ENCODE results near the gene CDC42BPG. TPM values are rescaled to one million over a fixed set of nuclear protein-coding genes. Genes with fewer than 3 reads are reported as not detected.

Gene CDC42BPG
- total and polyA plus RNA-seq, 10 of the 15 experiments (the other 5 are each of a cell fraction or from before 2014, with no cell fraction given) = 0.02 to 1.3 (median 0.09) TPM; not detected in 1

GRCh38 chr11:64784813-64785581 lies 59.5 kb downstream of the CDC42BPG start:
- FAIRE-seq (no peak), ATAC-seq (no peak), DNase-seq (ENCODE audit: low read depth, low spot score) (no peak)
- Histone ChIP-seq H3K79me2 (ENCODE audit: control insufficient read depth, insufficient read depth, low read length) (no peaks in the 10 kb centered on the region), H3K4me3 (no peak overlapping the region), H3K4me1 (ENCODE audit: control insufficient read depth, insufficient read depth, low read length) (peaks cover 13% of the 10 kb centered on the region), H3K4me2 (ENCODE audit: control insufficient read depth, insufficient read depth) (no peak overlapping the region), H4K20me1 (ENCODE audit: control insufficient read depth, insufficient read depth) (no peaks in the 10 kb centered on the region), H2AFZ (ENCODE audit: control insufficient read depth, low read depth, low read length) (no peak overlapping the region), H3K36me3 (ENCODE audit: control insufficient read depth in 2 of 2, insufficient read depth in 2 of 2, low read length in 1 of 2) (peaks cover 3 to 9% of the 10 kb centered on the region in 2 experiments; a peak in 3 of 4 replicates), H3K27me3 (replicated peaks in 1 of 2; ENCODE audit: control insufficient read depth in 2 of 2, insufficient read depth in 2 of 2, low read length in 1 of 2) (no peaks in the 10 kb centered on the region), H3K27ac (ENCODE audit: control insufficient read depth, insufficient read depth) (no peak overlapping the region), H3K9me3 (replicated peaks; ENCODE audit: control insufficient read depth, insufficient read depth, low read length) (no peaks in the 10 kb centered on the region), H3K9ac (ENCODE audit: control insufficient read depth, insufficient read depth, low read length) (no peak overlapping the region)
- intact Hi-C loops (cut with micrococcal nuclease; ENCODE audit: unreplicated experiment) (no loop called here), in situ Hi-C loops (cut with MboI) (no loop called here)
- 95% methylated on average over 11 of the region's 12 CpGs for WGBS (ENCODE audit: insufficient coverage, insufficient replicate concordance, low lambda C conversion rate, missing lambda C conversion rate)
- CTCF ChIA-PET = interaction anchor here (0.6 to 5.2 kb wide), 11 partner anchors 8 to 96 kb away, joined by 3 to 41 read pairs (median 4); partner anchors contain the start of genes CDC42BPG, MAP4K2 and RASGRP2
- POLR2A ChIA-PET = interaction anchor here (0.5 to 1.4 kb wide), 6 partner anchors 13 to 446 kb away, joined by 3 to 6 read pairs (median 4); partner anchors contain the start of genes FAU and MRPL49
- SMC1A ChIA-PET (ENCODE audit: uncharacterized antibody, unreplicated experiment) = interaction anchor here (0.6 to 1.8 kb wide), 7 partner anchors 9 to 183 kb away, joined by 3 to 9 read pairs (median 3); partner anchors contain the start of gene CDC42BPG
- BruUV-seq (replicated peaks) = no TSS peak
- RAD21 ChIA-PET (ENCODE audit: unreplicated experiment) = interaction anchor here (1.1 kb wide), 2 partner anchors 17 to 51 kb away, joined by 3 to 5 read pairs; partner anchors contain the start of gene MAP4K2
- TF ChIP-seq POLR2AphosphoS2 (IDR thresholded peaks at IDR 0.05; ENCODE audit: low read depth, low read length) = no peak
- TF ChIP-seq HDGF (IDR thresholded peaks at IDR 0.05) = no peak
- TF ChIP-seq GABPA (IDR thresholded peaks at IDR 0.05; ENCODE audit: low read depth) = no peak
- TF ChIP-seq RAD21 (IDR thresholded peaks at IDR 0.05; ENCODE audit: insufficient read depth, low read depth, low read length) = no peak
- TF ChIP-seq RFX5 (IDR thresholded peaks at IDR 0.05; ENCODE audit: low read depth, low read length) = no peak
- TF ChIP-seq ATF3 (IDR thresholded peaks at IDR 0.05; ENCODE audit: borderline replicate concordance, extremely low read depth, low read depth, low read length) = no peak
- TF ChIP-seq SPI1 (IDR thresholded peaks at IDR 0.05; ENCODE audit: borderline replicate concordance, insufficient read depth, low read depth, low read length) = no peak
- no peak for TF ChIP-seq BMI1 (IDR thresholded peaks at IDR 0.05; ENCODE audit: borderline replicate concordance)
- no peak for TF ChIP-seq NBN (IDR thresholded peaks at IDR 0.05)
- TF ChIP-seq NFIC (IDR thresholded peaks at IDR 0.05; ENCODE audit: low read depth, low read length) = no peak
- TF ChIP-seq MTA3 (IDR thresholded peaks at IDR 0.05; ENCODE audit: borderline replicate concordance, low read length) = no peak
- TF ChIP-seq, protein P1, sequence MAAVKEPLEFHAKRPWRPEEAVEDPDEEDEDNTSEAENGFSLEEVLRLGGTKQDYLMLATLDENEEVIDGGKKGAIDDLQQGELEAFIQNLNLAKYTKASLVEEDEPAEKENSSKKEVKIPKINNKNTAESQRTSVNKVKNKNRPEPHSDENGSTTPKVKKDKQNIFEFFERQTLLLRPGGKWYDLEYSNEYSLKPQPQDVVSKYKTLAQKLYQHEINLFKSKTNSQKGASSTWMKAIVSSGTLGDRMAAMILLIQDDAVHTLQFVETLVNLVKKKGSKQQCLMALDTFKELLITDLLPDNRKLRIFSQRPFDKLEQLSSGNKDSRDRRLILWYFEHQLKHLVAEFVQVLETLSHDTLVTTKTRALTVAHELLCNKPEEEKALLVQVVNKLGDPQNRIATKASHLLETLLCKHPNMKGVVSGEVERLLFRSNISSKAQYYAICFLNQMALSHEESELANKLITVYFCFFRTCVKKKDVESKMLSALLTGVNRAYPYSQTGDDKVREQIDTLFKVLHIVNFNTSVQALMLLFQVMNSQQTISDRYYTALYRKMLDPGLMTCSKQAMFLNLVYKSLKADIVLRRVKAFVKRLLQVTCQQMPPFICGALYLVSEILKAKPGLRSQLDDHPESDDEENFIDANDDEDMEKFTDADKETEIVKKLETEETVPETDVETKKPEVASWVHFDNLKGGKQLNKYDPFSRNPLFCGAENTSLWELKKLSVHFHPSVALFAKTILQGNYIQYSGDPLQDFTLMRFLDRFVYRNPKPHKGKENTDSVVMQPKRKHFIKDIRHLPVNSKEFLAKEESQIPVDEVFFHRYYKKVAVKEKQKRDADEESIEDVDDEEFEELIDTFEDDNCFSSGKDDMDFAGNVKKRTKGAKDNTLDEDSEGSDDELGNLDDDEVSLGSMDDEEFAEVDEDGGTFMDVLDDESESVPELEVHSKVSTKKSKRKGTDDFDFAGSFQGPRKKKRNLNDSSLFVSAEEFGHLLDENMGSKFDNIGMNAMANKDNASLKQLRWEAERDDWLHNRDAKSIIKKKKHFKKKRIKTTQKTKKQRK (IDR thresholded peaks at IDR 0.05; ENCODE audit: low read depth, low read length) = no peak
- no peak for TF ChIP-seq E2F8 (IDR thresholded peaks at IDR 0.05; ENCODE audit: low read depth, partially characterized antibody)
- no peak for TF ChIP-seq SMAD5 (IDR thresholded peaks at IDR 0.05; ENCODE audit: low read depth)
- TF ChIP-seq STAT1 (conservative IDR thresholded peaks at IDR 0.05) = no peak
